Measurements from ENCODE around the gene SLX4IP.

GRCh38 chr20:10555393-10555792, 120.3 kb downstream of the SLX4IP start:
- no peak for TF ChIP-seq CTCF (IDR thresholded peaks at IDR 0.05)
- no peak for TF ChIP-seq EP300 (IDR thresholded peaks at IDR 0.05)
